Smooth muscle cell of the coronary artery (primary cell): ENCODE measurements around the gene OGA. TPM values are rescaled to one million over a fixed set of nuclear protein-coding genes. Genes with fewer than 3 reads are reported as not detected.

ENCODE experiments used
- total RNA-seq: library from RNA; depleted of rRNA; stranded (reverse); fragments of >200 nt; gene quantifications from 2 replicates; pipeline ENCODE4 v1.2.3, GENCODE V29; 2014; ENCODE audit warnings: low replicate concordance

The OGA gene
- 65.8 and 79.6 TPM in 2 replicates for total RNA-seq

GRCh38 chr10:101818119-101818871, at the start of gene OGA:
TSS of gene OGA (minus strand) at chr10:101818444. CDS start at chr10:101818022, 422 bp downstream.

DNA sequence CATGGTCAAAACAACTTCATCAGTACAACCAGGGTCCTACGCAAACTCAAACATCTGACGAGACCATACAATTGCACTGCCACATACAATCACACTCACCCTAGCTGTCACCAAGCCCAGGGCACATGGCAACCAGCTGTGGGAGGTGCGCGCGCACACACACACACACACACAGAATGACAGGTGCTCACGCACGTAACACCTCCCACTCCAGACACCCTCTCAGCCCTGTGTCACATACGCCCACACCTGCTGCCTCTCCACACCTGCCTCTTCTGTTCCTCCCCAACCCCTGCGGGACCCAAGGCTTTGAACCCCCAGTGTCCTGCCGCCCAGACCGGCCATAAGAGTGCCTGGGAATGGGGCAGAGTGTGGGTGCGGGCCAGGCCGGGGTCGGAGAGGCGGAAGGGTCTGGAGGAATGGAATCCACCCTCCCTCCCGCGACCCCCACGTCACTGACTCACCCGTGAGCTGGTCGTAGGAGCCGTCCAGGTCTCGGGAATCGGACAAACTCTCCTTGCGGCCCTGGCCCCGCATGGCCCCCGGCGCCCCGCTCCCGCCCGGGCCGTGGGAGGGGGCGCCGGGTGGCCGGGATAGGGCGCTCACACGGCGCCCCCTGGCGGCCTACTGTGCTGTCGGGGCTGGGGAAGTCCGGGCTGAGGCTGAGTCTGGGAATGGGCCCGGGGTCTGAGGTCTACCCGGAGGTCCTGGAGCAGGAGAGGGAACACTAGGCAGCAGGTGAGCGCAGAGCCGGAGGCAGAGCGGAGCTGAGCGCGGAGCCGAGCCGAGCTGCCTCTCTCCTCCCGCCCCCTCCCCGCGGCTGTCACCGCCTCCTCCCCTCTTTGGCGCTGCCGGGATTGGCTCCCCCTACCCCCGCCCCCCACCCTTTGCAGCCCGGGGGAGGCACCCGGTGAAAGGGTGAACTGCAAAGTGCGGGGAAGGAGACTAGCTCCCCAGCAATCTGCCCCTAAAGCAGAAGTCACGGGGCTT, 25.1 kb upstream of the OGA start, which contains the start of gene KCNIP2:
Gene KCNIP2 (minus strand): TSS at position 769 of the 990 bp plus-strand sequence. CDS start 232 bp downstream, at position 537.

DNA sequence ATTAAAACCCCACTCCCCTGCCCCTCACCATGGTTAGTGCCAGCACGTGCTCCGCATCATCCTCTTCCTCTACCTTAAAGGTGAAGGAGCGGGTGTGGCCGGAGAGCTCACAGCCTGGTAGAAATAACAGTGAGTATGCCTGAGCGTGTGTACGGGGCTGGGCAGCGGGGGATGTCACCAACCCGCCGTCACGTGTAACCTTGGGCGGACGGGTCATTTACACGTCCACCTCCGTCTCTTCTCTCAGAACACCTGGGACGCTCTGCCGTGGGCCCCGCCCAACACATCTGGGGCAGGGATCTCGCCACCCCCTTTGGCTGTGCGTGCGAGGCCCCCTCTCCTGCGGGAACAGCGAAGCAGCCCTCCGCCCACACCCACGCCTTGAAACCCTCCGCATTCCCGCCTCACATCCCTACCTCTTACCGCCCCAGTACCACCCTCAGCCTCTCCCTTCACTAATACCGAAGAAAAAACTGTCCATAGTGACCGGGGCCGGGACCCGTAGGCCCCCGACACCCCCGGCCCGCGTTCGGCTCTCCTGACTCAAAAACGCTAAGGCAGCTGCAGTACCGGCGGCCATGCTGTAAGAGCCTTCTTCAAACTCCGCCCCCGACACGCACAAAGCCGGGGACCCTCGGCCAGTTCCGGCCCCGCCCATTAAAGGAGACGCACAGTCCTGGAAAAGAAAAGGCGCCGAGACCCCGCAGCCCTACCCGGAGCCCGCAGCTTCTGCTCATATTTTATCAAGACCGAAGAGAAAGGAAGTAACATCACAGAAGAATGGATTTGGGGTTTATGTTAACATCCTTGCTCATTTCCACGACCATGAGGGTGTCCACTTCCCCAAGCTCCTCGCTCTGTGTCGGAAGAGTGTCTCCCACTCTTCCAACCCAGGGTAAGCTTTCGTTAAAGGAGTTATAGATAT, 35.2 kb downstream of the OGA start, which contains the start of gene NPM3:
Gene NPM3 (minus strand): TSS at position 636 of the 925 bp plus-strand sequence. CDS start 56 bp downstream, at position 580.

DNA sequence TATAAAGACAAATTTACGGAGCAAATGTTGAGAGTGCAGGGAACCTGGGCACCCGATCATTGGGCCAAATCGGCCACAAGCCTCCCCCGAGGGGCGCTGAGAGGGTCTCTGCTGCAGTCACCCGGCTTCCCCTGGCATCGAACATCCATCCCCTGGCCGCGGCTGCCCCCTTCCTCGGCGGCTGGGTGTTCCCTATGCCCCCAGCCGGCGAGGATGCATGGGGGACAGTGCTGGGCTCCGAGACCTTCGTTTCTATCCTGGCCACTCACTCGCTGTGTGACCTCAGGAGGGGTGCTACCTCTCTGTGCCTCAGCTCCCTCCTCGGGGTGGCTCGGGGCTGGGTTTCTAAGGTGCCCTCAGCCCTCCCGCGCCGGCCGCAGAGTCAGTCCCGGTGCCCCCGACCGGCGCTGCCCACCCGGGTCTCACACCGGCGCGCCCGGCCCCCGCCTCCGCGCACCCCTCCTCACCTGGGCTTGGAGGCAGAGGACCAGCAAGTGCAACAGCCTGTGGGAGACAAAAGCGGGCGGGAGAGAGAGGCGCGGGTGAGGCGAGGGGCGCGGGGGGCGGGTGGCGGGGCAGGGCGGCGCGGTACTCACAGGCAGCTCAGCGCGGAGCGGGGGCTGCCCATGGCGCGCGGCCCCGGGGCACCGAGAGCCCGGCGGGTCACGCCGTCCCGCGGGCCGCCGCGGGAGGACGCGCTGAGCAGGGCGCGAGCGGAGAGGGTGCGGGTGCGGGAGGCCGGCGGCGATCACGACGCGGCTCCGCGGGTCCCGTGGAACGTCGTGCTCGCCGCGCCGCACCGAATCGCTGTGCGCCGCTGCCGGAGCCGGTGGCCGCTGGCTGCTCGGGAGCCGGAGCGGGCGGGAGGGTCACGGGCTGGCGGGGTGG, 42.7 kb downstream of the OGA start, which contains the start of gene FGF8:
Gene FGF8 (minus strand): TSS at position 842 of the 888 bp plus-strand sequence. CDS start 214 bp downstream, at position 628.

Other genes with a start within 250 kb of the OGA start
- gene POLL, start 230.2 kb downstream of the OGA start, total RNA-seq, result 6.3 and 6.8 TPM in 2 replicates
- 69.5 and 83.4 TPM in 2 replicates for gene DPCD, start 230.1 kb downstream of the OGA start, total RNA-seq
- gene FBXW4, start 123.3 kb downstream of the OGA start, total RNA-seq, result 36.6 and 82.8 TPM in 2 replicates
- gene FGF8, start 42.3 kb downstream of the OGA start, total RNA-seq, result not detected in 2 replicates
- gene NPM3, start 35.0 kb downstream of the OGA start, total RNA-seq, result 124 and 126 TPM in 2 replicates
- 0.30 and 1.1 TPM in 2 replicates for gene KCNIP2, start 25.4 kb upstream of the OGA start, total RNA-seq
- 6.4 and 7.3 TPM in 2 replicates for gene ARMH3, start 237.7 kb upstream of the OGA start, total RNA-seq
- gene HPS6, start 246.9 kb upstream of the OGA start, total RNA-seq, result 13.2 and 25.9 TPM in 2 replicates